Activated naive CD8-positive, alpha-beta T cell treated with anti-CD3 and anti-CD28 coated beads, Interleukin-2, amount 10 ng/mL, durations not matched to agents 7 days and 5 days (primary cell): Measurements from ENCODE around the gene USP6NL. TPM values are rescaled to one million over a fixed set of nuclear protein-coding genes. Genes with fewer than 3 reads are reported as not detected.

Experiments used
- ATAC-seq: fragments of 150-1000 bp; cut with Tn5 transposase; one replicate; pipeline ENCODE4 v1.10.0; 2021; ENCODE audit warnings: low read depth, moderate library complexity
- POLR2A ChIA-PET: fragments of 350-600 bp; sonication (Branson Sonifier 250); formaldehyde crosslinking; loops from one replicate; lab custom pipeline; 2021; ENCODE audit warnings: antibody characterized with exemption; lab: Charles Lee
- DNase-seq: peaks from one replicate; pipeline ENCODE4 v3.0.0; 2021
- H3K27ac Mint-ChIP-seq: one replicate; pipeline ENCODE4 v1.8.0; 2022; ENCODE audit warnings: mild to moderate bottlenecking, mixed read lengths
- H3K27me3 Mint-ChIP-seq: one replicate; pipeline ENCODE4 v1.8.0; 2022; ENCODE audit warnings: mild to moderate bottlenecking, moderate library complexity, mixed read lengths
- H3K36me3 Mint-ChIP-seq: one replicate; pipeline ENCODE4 v1.8.0; 2021; ENCODE audit warnings: mild to moderate bottlenecking, mixed read lengths
- H3K4me1 Mint-ChIP-seq: one replicate; pipeline ENCODE4 v1.8.0; 2021; ENCODE audit warnings: mixed read lengths
- H3K4me3 Mint-ChIP-seq: one replicate; pipeline ENCODE4 v1.8.0; 2022; ENCODE audit warnings: mild to moderate bottlenecking, moderate library complexity, mixed read lengths
- H3K9me3 Mint-ChIP-seq: one replicate; pipeline ENCODE4 v1.8.0; 2021; ENCODE audit warnings: mixed read lengths
- total RNA-seq, 2 experiments: library from RNA; stranded (reverse); gene quantifications; one replicate each; pipeline ENCODE4 v1.2.3, GENCODE V29; 2021

The USP6NL gene
- total RNA-seq, 2 experiments from 2014 or later: 4.4 to 5.6 TPM

GRCh38 chr10:11482306-11482705 lies 129.1 kb downstream of the USP6NL start:
- H3K9me3 Mint-ChIP-seq: no peaks in the 10 kb centered on the region
- peaks cover 11% of the 10 kb centered on the region for H3K4me1 Mint-ChIP-seq
- no peak for ATAC-seq
- peaks cover 15% of the 10 kb centered on the region for H3K36me3 Mint-ChIP-seq
- no peak overlapping the region for H3K27ac Mint-ChIP-seq
- H3K27me3 Mint-ChIP-seq: no peaks in the 10 kb centered on the region
- POLR2A ChIA-PET: interaction anchor here (0.6 kb wide), 1 partner anchor 503 kb away, joined by 3 read pairs; no protein-coding TSS in a partner anchor
- no peak overlapping the region for H3K4me3 Mint-ChIP-seq
- no peak for DNase-seq

- no peaks in the 10 kb centered on the region for H3K27me3 Mint-ChIP-seq
- H3K36me3 Mint-ChIP-seq: peaks cover 15% of the 10 kb centered on the region
- H3K9me3 Mint-ChIP-seq: no peaks in the 10 kb centered on the region
- DNase-seq (no peak), ATAC-seq (peak; percentile 77)
- peak overlapping the region; percentile 25 for H3K4me3 Mint-ChIP-seq
- peak overlapping the region; percentile 15 for H3K27ac Mint-ChIP-seq
- POLR2A ChIA-PET: no interaction called here
- H3K4me1 Mint-ChIP-seq: peaks cover 11% of the 10 kb centered on the region
These were observed 130.8 kb downstream of the USP6NL start for GRCh38 chr10:11480687-11481086.

- H3K27me3 Mint-ChIP-seq: no peaks in the 10 kb centered on the region
- DNase-seq: no peak
- POLR2A ChIA-PET: interaction anchor here (0.6 kb wide), 1 partner anchor 347 kb away, joined by 3 read pairs; no protein-coding TSS in a partner anchor
- peak; percentile 38 for ATAC-seq
- H3K4me3 Mint-ChIP-seq: no peak overlapping the region
- H3K4me1 Mint-ChIP-seq: peaks cover 11% of the 10 kb centered on the region
- peak overlapping the region; percentile 3 for H3K27ac Mint-ChIP-seq
- no peaks in the 10 kb centered on the region for H3K9me3 Mint-ChIP-seq
- H3K36me3 Mint-ChIP-seq: peaks cover 10% of the 10 kb centered on the region
These were observed 132.2 kb downstream of the USP6NL start for GRCh38 chr10:11479300-11479699.

DNA sequence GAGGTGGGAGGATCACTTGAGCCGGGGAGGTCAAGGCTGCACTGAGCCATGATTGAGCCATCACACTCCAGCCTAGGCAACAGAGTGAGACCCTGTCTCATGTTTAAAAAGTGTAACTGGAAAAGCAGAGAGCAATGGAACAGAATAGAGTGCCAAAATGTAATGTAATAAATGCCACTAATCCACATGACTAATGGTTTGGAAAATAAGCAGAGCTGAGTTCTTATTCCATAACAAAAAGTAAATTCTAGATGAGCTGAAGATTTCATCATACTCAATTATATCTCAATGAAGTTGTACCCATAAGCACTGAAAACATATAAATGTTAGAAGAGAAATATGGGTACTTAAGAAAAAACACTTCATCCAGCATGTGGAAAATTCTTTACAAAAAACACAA lies 132.6 kb downstream of the USP6NL start:
- POLR2A ChIA-PET: interaction anchor here (0.6 kb wide), 1 partner anchor 348 kb away, joined by 3 read pairs; no protein-coding TSS in a partner anchor
- no peaks in the 10 kb centered on the region for H3K9me3 Mint-ChIP-seq
- peaks cover 9% of the 10 kb centered on the region for H3K36me3 Mint-ChIP-seq
- H3K27ac Mint-ChIP-seq: peak overlapping the region; percentile 3
- H3K4me3 Mint-ChIP-seq: no peak overlapping the region
- ATAC-seq (no peak), DNase-seq (no peak)
- H3K4me1 Mint-ChIP-seq: peaks cover 11% of the 10 kb centered on the region
- no peaks in the 10 kb centered on the region for H3K27me3 Mint-ChIP-seq

DNA sequence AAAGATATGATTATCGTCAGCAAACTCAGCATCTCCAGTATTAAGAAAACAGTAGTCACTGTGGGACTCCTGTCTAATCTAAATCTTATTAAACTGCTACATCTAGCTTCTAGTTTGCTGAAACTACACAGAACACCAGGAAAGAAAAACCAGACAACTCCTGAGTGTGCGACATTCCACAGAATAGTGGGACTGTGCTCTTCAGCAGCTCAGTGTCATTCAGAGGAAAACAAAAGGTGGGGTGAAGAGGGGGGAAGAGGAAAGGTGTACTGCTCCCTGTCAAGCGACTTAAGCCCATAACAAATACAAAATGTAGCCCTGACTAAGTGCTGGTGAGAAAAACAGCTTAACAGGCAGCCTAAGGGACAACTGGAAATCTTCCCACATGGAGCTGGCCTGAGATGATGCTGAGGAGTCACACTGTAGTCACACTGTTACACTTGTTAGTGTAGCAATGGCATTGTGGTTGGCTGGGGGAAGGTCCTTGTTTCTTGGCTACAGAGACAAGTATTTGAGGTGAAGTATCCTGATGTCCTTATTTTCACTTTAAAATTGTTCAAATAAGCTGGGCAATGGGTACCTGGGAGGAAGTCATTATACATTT lies 135.5 kb downstream of the USP6NL start:
- Mint-ChIP-seq H3K27ac (no peak overlapping the region), H3K4me3 (no peak overlapping the region), H3K36me3 (peaks cover 7% of the 10 kb centered on the region), H3K27me3 (no peaks in the 10 kb centered on the region), H3K9me3 (no peaks in the 10 kb centered on the region), H3K4me1 (peaks cover 12% of the 10 kb centered on the region)
- DNase-seq (no peak), ATAC-seq (no peak)
- POLR2A ChIA-PET: no interaction called here

DNA sequence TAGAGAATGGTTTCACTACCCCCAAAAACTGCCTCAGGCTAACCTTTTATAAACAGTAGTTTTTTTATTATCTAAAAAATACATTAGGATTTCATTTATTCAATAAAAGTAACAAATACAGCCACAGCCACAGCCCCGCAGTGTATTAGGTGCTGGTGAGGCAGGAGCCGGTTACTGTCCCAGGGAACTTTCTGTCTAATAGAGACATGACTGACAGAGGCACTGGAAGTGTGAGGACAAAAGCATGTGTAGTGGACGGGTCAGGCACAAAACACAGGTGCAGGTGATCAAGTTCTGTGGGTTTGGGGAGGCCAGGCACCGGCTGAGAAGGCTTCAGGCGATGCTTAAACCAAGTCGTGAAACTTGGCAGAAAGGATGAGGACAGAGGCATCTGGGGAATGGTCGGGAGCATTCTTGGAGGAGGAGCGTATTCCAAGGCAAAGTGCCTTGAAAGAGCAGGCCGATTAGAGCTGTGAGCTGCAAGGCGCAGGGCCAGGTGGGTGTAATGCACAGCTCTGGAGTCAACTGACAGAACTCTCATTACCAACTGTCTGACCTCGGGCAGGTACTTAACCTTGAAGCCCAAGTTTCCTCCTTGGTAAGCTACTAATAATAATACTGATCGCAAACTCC lies 138.2 kb downstream of the USP6NL start:
- Mint-ChIP-seq H3K27ac (no peak overlapping the region), H3K9me3 (no peaks in the 10 kb centered on the region), H3K36me3 (no peaks in the 10 kb centered on the region), H3K4me3 (no peak overlapping the region), H3K4me1 (peaks cover 1% of the 10 kb centered on the region), H3K27me3 (no peaks in the 10 kb centered on the region)
- ATAC-seq (no peak), DNase-seq (no peak)
- POLR2A ChIA-PET: interaction anchor here (0.6 kb wide), 1 partner anchor 466 kb away, joined by 3 read pairs; no protein-coding TSS in a partner anchor

DNA sequence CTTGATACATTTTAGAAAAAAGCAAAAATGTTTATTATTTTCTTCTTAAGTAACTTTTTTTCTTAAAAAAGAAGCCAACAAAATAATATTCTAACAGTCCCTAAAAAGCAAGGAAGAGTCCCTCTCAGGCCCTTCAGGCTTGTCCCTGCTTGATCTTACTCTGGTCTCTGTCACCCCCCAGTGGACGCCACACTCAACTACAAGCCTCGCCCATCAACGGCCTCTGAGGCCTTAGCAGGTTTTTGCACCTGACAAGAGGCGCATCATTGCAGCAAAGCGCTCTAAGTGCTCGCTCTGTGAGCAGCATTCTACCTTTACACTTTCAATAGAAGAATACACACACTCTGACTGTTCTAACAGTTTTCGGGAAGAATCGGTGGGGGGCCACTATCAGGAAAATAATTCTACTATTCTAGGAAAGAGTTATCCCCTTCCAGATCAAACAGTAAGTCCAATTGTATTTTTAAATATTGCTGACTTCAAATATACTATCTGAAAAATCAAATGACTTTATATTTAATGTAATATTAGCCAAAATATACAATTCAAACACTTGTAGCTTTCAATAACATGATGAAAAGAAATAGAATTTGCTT lies 139.2 kb downstream of the USP6NL start:
- Mint-ChIP-seq H3K27ac (no peak overlapping the region), H3K9me3 (no peaks in the 10 kb centered on the region), H3K36me3 (no peaks in the 10 kb centered on the region), H3K4me1 (peaks cover 1% of the 10 kb centered on the region), H3K4me3 (no peak overlapping the region), H3K27me3 (no peaks in the 10 kb centered on the region)
- POLR2A ChIA-PET: no interaction called here
- DNase-seq (peak; percentile 67), ATAC-seq (peak; percentile 88)

DNA sequence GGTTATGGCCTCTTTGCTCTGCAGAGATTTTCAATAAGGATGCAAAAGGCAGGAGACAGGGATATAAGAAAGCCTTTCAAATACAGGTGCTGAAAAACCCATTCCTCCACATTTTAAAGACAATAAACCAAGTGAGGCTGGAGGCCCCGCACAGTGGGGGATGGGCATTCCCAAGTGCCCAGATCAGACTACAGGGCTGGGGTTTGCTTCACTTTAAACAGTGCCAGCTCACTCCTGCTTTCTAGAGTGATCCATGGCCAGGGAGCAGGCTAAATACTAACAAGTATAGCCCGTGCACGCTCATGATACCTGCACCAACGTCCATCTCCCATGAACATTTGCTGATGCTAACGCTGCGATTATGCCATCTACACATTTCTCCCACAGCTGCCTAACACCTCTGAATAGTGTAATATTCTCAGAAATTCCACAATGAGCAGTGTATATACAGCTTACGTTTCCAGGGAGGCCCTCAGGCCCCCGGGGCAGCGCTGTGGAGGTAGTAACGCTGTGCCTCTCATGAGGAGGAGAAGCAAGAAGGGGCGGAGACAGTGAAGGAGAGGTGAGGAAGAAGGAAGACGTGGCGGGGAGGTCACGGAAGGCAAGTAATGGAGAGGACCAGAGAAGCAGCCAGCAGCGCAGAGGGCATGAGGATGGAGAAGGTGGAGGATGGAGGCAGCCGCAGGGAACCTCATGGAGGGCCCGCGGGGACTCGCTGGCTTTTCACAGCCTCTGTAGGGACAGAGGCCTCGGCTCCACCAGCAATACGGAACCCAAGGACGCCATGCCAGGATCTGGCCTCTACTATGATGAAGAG lies 141.7 kb downstream of the USP6NL start:
- Mint-ChIP-seq H3K9me3 (no peaks in the 10 kb centered on the region), H3K36me3 (no peaks in the 10 kb centered on the region), H3K27ac (no peak overlapping the region), H3K4me1 (peaks cover 1% of the 10 kb centered on the region), H3K27me3 (no peaks in the 10 kb centered on the region), H3K4me3 (no peak overlapping the region)
- POLR2A ChIA-PET: no interaction called here
- ATAC-seq (no peak), DNase-seq (no peak)

GRCh38 chr10:11468126-11468742 lies 143.2 kb downstream of the USP6NL start:
- ATAC-seq (no peak), DNase-seq (no peak)
- Mint-ChIP-seq H3K4me3 (no peak overlapping the region), H3K4me1 (peaks cover 1% of the 10 kb centered on the region), H3K9me3 (no peaks in the 10 kb centered on the region), H3K36me3 (no peaks in the 10 kb centered on the region), H3K27me3 (no peaks in the 10 kb centered on the region), H3K27ac (no peak overlapping the region)
- POLR2A ChIA-PET: no interaction called here

DNA sequence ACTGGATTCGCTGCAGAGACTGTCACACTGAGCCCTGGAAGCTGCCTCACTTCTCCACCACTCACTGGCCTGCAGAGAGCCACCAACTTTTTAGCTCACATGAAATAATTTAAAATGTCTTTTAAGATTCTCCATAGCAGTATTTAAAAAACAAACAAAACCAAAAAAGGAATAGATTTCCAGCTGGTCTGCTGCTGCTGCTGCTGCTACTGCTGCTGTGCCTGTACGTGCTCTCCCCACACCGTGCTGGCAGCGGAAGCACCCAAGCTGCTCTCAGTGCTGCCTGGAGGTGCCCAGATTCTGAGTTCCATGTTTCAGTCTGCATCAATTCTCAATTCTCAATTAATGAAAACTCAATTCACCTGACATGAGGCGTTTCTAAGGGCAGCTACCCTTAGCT lies 146.0 kb downstream of the USP6NL start:
- Mint-ChIP-seq H3K9me3 (no peaks in the 10 kb centered on the region), H3K27me3 (no peaks in the 10 kb centered on the region), H3K27ac (no peak overlapping the region), H3K36me3 (no peaks in the 10 kb centered on the region), H3K4me1 (no peaks in the 10 kb centered on the region), H3K4me3 (no peak overlapping the region)
- ATAC-seq: no peak
- DNase-seq: no peak
- POLR2A ChIA-PET: no interaction called here

GRCh38 chr10:11463111-11463510 lies 148.3 kb downstream of the USP6NL start:
- H3K27me3 Mint-ChIP-seq: no peaks in the 10 kb centered on the region
- no peaks in the 10 kb centered on the region for H3K9me3 Mint-ChIP-seq
- H3K4me3 Mint-ChIP-seq: no peak overlapping the region
- no peak overlapping the region for H3K27ac Mint-ChIP-seq
- no peaks in the 10 kb centered on the region for H3K36me3 Mint-ChIP-seq
- no peak for ATAC-seq
- POLR2A ChIA-PET: no interaction called here
- H3K4me1 Mint-ChIP-seq: no peaks in the 10 kb centered on the region
- DNase-seq: no peak

DNA sequence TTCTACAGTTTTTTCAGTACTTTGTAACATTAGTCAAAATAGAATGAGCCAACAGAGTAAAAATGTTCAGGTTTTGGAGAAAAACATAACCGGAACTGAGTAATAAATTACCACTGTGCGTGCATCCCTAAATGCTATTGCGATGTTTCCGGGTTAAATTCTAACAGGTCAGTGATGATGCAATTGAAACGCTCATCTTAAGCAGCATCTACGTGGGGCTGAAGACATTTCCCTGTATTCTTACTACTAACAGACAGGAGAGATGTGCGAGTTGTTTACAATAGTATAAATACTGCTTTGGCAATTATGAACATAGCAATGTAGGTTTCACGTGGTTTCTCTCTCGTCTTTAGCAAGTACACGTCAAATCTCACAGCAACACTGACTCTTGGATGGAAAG lies 149.4 kb downstream of the USP6NL start:
- no peaks in the 10 kb centered on the region for H3K27me3 Mint-ChIP-seq

DNA sequence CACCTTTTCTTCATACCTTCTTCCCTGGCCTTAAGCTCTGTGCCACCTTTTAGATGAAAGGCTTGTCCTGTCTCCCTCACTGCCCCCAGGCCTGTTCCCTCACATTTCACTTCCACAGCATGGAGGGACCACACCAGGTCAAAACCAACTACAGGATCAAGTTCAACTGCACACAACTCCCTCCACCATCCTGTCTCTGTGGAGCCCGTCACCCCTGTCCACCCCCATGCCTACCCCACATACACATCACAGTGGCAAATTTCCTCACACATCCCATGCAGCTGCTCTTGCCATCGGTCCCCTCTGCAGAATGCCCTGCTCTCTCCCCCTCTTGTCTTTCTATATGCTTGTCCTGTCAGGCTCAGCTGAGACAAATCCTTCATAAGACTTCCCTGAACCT lies 154.1 kb downstream of the USP6NL start:
- no peak overlapping the region for H3K4me3 Mint-ChIP-seq

More for the DNA sequence above, 149.4 kb downstream of the USP6NL start:
- ATAC-seq (no peak), DNase-seq (no peak)
- no peak overlapping the region for H3K27ac Mint-ChIP-seq
- no peaks in the 10 kb centered on the region for H3K36me3 Mint-ChIP-seq
- H3K4me3 Mint-ChIP-seq: no peak overlapping the region
- H3K9me3 Mint-ChIP-seq: no peaks in the 10 kb centered on the region
- no peaks in the 10 kb centered on the region for H3K4me1 Mint-ChIP-seq
- POLR2A ChIA-PET: no interaction called here

More for the DNA sequence above, 154.1 kb downstream of the USP6NL start:
- POLR2A ChIA-PET: no interaction called here
- Mint-ChIP-seq H3K36me3 (no peaks in the 10 kb centered on the region), H3K4me1 (no peaks in the 10 kb centered on the region), H3K9me3 (no peaks in the 10 kb centered on the region), H3K27ac (no peak overlapping the region), H3K27me3 (peaks cover 2% of the 10 kb centered on the region)
- ATAC-seq (no peak), DNase-seq (no peak)
